Hepatocyte (in vitro differentiated cells): ENCODE data around the gene NRCAM. TPM values are rescaled to one million over a fixed set of nuclear protein-coding genes. Genes with fewer than 3 reads are reported as not detected.

ENCODE experiments used
- DNase-seq: peaks from one replicate; pipeline ENCODE4 v3.0.0-alpha.2; 2016; ENCODE audit warnings: low spot score
- H2AFZ ChIP-seq: fragments of 200-600 bp; sonication (generic); 2 replicates; pipeline ENCODE4 v1.6.0; 2016; ENCODE audit warnings: antibody characterized with exemption, mild to moderate bottlenecking
- H3K27ac ChIP-seq: fragments of 200-600 bp; sonication (generic); 2 replicates; pipeline ENCODE4 v1.5.1; 2016; ENCODE audit warnings: mild to moderate bottlenecking
- H3K27me3 ChIP-seq: fragments of 200-600 bp; sonication (generic); 2 replicates; pipeline ENCODE4 v1.6.1; 2016
- H3K36me3 ChIP-seq: fragments of 200-600 bp; sonication (generic); replicated peaks from 2 replicates; pipeline ENCODE4 v1.5.1; 2016; ENCODE audit warnings: low read depth; ENCODE audit not compliant: insufficient read depth
- H3K4me1 ChIP-seq: fragments of 200-600 bp; sonication (generic); 2 replicates; pipeline ENCODE4 v1.5.1; 2016; ENCODE audit warnings: mild to moderate bottlenecking, moderate library complexity; ENCODE audit not compliant: insufficient read depth
- H3K4me2 ChIP-seq: fragments of 200-600 bp; sonication (generic); 2 replicates; pipeline ENCODE4 v1.6.0; 2016
- H3K4me3 ChIP-seq: fragments of 200-600 bp; sonication (generic); 2 replicates; pipeline ENCODE4 v1.5.1; 2016; ENCODE audit warnings: mild to moderate bottlenecking
- H3K79me2 ChIP-seq: fragments of 200-600 bp; sonication (generic); 2 replicates; pipeline ENCODE4 v1.6.0; 2017; ENCODE audit warnings: mild to moderate bottlenecking
- H3K9me2 ChIP-seq: fragments of 200-600 bp; sonication (generic); replicated peaks from 2 replicates; pipeline ENCODE4 v1.6.0; 2017; ENCODE audit warnings: mild to moderate bottlenecking; ENCODE audit not compliant: insufficient read depth
- H3K9me3 ChIP-seq: fragments of 200-600 bp; sonication (generic); 2 replicates; pipeline ENCODE4 v1.5.1; 2016; ENCODE audit warnings: low read depth, mild to moderate bottlenecking
- H4K20me1 ChIP-seq: fragments of 200-600 bp; sonication (generic); 2 replicates; pipeline ENCODE4 v1.6.0; 2016; ENCODE audit warnings: mild to moderate bottlenecking; ENCODE audit not compliant: insufficient read depth, poor library complexity, severe bottlenecking
- EZH2 ChIP-seq: fragments of 200-600 bp; sonication (generic); IDR thresholded peaks from 2 replicates; pipeline ENCODE4 v1.6.1; 2016; ENCODE audit warnings: antibody characterized with exemption, mild to moderate bottlenecking, borderline replicate concordance
- EZH2phosphoT487 ChIP-seq: fragments of 200-600 bp; sonication (generic); IDR thresholded peaks from one replicate; pipeline ENCODE4 v1.6.1; 2018; ENCODE audit warnings: antibody characterized with exemption, mild to moderate bottlenecking, low read depth, moderate library complexity; ENCODE audit not compliant: unreplicated experiment, severe bottlenecking
- WGBS: methylation state at CpG from one replicate; pipeline ENCODE4 v1.1.6; 2016; ENCODE audit warnings: low lambda C conversion rate; ENCODE audit errors: missing lambda C conversion rate; 5-methylcytosine and 5-hydroxymethylcytosine counted together
- polyA plus RNA-seq: library from polyadenylated mRNA; unstranded; fragments of >200 nt; fragmentation: Nextera tagmentation; extraction: Ambion mirVana; gene quantifications from 2 replicates; pipeline ENCODE4 v1.2.1, GENCODE V29; 2016
- total RNA-seq: library from RNA; depleted of rRNA; stranded (reverse); fragments of >200 nt; gene quantifications from 2 replicates; pipeline ENCODE4 v1.2.3, GENCODE V29; 2014
- TF ChIP-seq, protein P1 (sequence below): fragments of 200-600 bp; sonication (generic); IDR thresholded peaks from 2 replicates; pipeline ENCODE4 v1.5.1; 2016; ENCODE audit warnings: antibody characterized with exemption, mild to moderate bottlenecking; ENCODE audit not compliant: poor library complexity

Gene NRCAM
- total and polyA plus RNA-seq, 2 experiments from 2014 or later = 16.0 to 34.4 TPM

DNA sequence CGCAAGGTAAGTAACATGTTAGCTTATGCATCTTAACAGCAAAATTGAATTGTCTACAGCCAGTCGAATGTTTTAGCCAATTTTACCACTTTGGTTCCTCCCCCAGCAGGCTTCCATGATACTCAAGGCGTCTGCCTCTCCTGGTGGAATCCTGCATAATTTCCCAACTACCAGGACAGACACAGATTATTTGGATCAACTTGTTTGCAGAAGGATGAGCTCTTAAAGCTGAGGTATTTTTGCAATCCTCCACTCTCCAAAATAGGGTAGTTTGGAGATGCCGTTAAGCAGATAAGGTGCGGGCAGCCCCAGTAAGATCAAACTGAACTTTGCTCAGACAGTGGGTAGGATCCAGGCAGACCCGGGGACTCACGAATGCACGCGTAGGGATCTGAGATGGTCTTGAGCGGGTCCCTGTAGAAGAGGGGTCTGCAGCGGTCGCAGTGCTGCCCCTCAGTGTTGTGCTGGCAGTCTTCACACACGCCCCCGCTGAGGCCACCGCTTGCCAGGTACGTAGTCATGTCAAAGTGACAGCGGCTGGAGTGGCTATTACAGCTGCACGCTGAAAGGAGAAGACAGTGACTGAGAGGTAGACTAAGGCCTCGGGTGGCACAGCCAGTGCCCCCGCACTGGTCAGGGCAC is 353.4 kb downstream of the NRCAM start:
- Histone ChIP-seq H3K36me3 (no peaks in the 10 kb centered on the region), H3K4me3 (no peak overlapping the region), H3K4me2 (peak overlapping the region; percentile 50), H2AFZ (no peak overlapping the region), H3K27me3 (no peaks in the 10 kb centered on the region), H3K9me2 (no peaks in the 10 kb centered on the region), H4K20me1 (no peaks in the 10 kb centered on the region), H3K4me1 (peaks cover 17% of the 10 kb centered on the region), H3K9me3 (no peaks in the 10 kb centered on the region), H3K27ac (no peak overlapping the region), H3K79me2 (no peaks in the 10 kb centered on the region)
- TF ChIP-seq EZH2 (no peak), EZH2phosphoT487 (no peak)
- TF ChIP-seq, protein P1, sequence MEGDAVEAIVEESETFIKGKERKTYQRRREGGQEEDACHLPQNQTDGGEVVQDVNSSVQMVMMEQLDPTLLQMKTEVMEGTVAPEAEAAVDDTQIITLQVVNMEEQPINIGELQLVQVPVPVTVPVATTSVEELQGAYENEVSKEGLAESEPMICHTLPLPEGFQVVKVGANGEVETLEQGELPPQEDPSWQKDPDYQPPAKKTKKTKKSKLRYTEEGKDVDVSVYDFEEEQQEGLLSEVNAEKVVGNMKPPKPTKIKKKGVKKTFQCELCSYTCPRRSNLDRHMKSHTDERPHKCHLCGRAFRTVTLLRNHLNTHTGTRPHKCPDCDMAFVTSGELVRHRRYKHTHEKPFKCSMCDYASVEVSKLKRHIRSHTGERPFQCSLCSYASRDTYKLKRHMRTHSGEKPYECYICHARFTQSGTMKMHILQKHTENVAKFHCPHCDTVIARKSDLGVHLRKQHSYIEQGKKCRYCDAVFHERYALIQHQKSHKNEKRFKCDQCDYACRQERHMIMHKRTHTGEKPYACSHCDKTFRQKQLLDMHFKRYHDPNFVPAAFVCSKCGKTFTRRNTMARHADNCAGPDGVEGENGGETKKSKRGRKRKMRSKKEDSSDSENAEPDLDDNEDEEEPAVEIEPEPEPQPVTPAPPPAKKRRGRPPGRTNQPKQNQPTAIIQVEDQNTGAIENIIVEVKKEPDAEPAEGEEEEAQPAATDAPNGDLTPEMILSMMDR = no peak
- DNase-seq = no peak
- 74% methylated on average over 20 of the region's 20 CpGs for WGBS

DNA sequence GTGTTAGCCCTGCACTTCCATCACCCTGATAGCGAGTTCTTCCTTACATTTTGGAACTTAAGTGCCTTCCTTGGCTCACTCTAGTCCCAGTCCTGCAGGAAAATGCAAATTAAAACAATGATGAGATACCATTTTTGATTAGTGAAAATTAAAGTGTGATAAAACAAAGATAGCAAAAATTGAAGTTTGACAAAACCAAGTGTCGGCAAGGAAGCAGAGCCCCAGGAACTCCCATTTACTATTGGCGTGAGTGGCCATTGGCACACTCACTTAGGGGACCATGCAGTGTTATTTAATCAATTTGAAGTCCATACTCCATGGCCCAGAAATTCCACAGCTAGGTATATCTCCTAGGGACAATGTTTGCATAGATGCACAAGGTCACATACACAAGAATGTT is 354.5 kb downstream of the NRCAM start:
- Histone ChIP-seq H3K27ac (no peak overlapping the region), H3K4me2 (no peak overlapping the region), H3K27me3 (no peaks in the 10 kb centered on the region), H3K4me3 (no peak overlapping the region), H3K4me1 (peaks cover 12% of the 10 kb centered on the region), H3K9me2 (no peaks in the 10 kb centered on the region), H3K9me3 (no peaks in the 10 kb centered on the region), H3K79me2 (no peaks in the 10 kb centered on the region), H4K20me1 (no peaks in the 10 kb centered on the region), H2AFZ (no peak overlapping the region), H3K36me3 (no peaks in the 10 kb centered on the region)
- WGBS = 97% methylated on average over 3 of the region's 3 CpGs
- DNase-seq = no peak
- TF ChIP-seq EZH2phosphoT487 (no peak), EZH2 (no peak)
- TF ChIP-seq, protein P1 = no peak

DNA sequence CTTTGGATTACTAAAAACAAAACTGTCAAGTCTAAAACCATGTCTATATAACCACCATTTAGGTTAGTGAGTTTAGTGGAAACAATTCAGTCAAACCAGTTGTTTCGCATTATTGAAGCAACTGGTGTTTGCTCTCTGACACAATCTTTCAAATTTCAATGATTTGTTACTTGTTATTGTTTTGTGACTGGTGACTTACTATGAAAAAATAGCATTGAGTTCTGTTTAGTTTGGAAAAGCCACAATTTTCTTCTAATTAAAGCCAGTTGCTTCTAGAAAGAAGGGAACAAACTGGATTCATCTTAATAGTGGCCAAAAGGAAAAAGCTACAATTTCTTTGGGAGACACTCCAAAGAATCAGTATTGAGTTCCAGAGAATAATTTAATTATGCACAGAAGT is 356.5 kb downstream of the NRCAM start:
- H3K27ac ChIP-seq = no peak overlapping the region
- no peak overlapping the region for H3K4me2 ChIP-seq
- H3K27me3 ChIP-seq = no peaks in the 10 kb centered on the region
- no peaks in the 10 kb centered on the region for H3K9me3 ChIP-seq
- H3K36me3 ChIP-seq = no peaks in the 10 kb centered on the region
- TF ChIP-seq, protein P1 = no peak
- TF ChIP-seq EZH2phosphoT487 = no peak
- TF ChIP-seq EZH2 = no peak
- H3K79me2 ChIP-seq = no peaks in the 10 kb centered on the region
- peaks cover 28% of the 10 kb centered on the region for H3K4me1 ChIP-seq
- WGBS = 85% methylated on average over 1 of the region's 1 CpG
- H3K4me3 ChIP-seq = no peak overlapping the region
- no peaks in the 10 kb centered on the region for H4K20me1 ChIP-seq
- no peaks in the 10 kb centered on the region for H3K9me2 ChIP-seq
- no peak for DNase-seq
- no peak overlapping the region for H2AFZ ChIP-seq

DNA sequence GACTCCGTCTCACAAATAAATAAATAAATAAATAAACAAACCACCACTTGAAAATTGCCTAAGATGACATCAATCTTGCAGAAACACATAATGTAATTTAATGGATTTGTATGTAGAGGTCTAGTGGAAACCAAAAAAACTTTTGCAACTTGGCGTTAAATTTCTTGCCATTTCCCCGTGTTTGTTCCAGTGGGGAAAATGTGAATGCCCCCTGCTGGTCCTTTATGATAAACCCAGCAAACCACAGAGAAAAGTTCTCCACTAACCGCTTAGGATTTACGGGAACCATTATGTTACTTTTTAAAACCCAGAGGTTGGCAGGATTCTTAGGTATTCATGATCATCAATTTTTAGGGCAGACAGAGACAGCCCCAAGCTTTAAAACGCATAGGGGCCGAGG is 358.5 kb downstream of the NRCAM start:
- H3K9me3 ChIP-seq = no peaks in the 10 kb centered on the region
- no peaks in the 10 kb centered on the region for H3K79me2 ChIP-seq
- no peak for TF ChIP-seq EZH2
- TF ChIP-seq, protein P1 = peak; percentile 23
- TF ChIP-seq EZH2phosphoT487 = no peak
- H3K9me2 ChIP-seq = no peaks in the 10 kb centered on the region
- no peak overlapping the region for H3K27ac ChIP-seq
- H2AFZ ChIP-seq = no peak overlapping the region
- no peak overlapping the region for H3K4me2 ChIP-seq
- no peak for DNase-seq
- H4K20me1 ChIP-seq = no peaks in the 10 kb centered on the region
- H3K4me3 ChIP-seq = no peak overlapping the region
- WGBS = 88% methylated on average over 7 of the region's 7 CpGs
- peaks cover 34% of the 10 kb centered on the region for H3K4me1 ChIP-seq
- no peaks in the 10 kb centered on the region for H3K27me3 ChIP-seq
- no peaks in the 10 kb centered on the region for H3K36me3 ChIP-seq
